Astrocyte (in vitro differentiated cells and primary cell): Measurements from ENCODE around the gene NCMAP. TPM values are rescaled to one million over a fixed set of nuclear protein-coding genes. Genes with fewer than 3 reads are reported as not detected.

Source experiments
- DNase-seq: peaks from one replicate; pipeline ENCODE4 v3.0.0-alpha.2; 2010; ENCODE audit warnings: low read depth
- FAIRE-seq: peaks from 2 replicates; lab custom pipeline; 2011; peaks lifted over from hg19 to GRCh38; lab: Jason Lieb, UNC
- H2AFZ ChIP-seq: 2 replicates; pipeline ENCODE4 v1.6.0; 2012; ENCODE audit warnings: low read depth, low read length, inconsistent platforms
- H3K27ac ChIP-seq: 2 replicates; pipeline ENCODE4 v1.5.1; 2011; ENCODE audit warnings: low read depth, low read length, inconsistent platforms
- H3K27me3 ChIP-seq: 2 replicates; pipeline ENCODE4 v1.6.0; 2011; ENCODE audit warnings: low read length, inconsistent platforms; ENCODE audit not compliant: insufficient read depth
- H3K36me3 ChIP-seq: 2 replicates; pipeline ENCODE4 v1.5.1; 2011; ENCODE audit warnings: low read length, inconsistent platforms; ENCODE audit not compliant: insufficient read depth
- H3K4me1 ChIP-seq: 2 replicates; pipeline ENCODE4 v1.5.1; 2011; ENCODE audit warnings: low read length, inconsistent platforms; ENCODE audit not compliant: insufficient read depth
- H3K4me2 ChIP-seq: 2 replicates; pipeline ENCODE4 v1.6.0; 2012; ENCODE audit warnings: low read length, inconsistent platforms
- H3K4me3 ChIP-seq: 2 replicates; pipeline ENCODE4 v1.5.1; 2011; ENCODE audit warnings: low read depth, mild to moderate bottlenecking, low read length, inconsistent platforms; ENCODE audit not compliant: insufficient read depth
- H3K79me2 ChIP-seq: 2 replicates; pipeline ENCODE4 v1.6.0; 2012; ENCODE audit warnings: mild to moderate bottlenecking, low read length, inconsistent platforms; ENCODE audit not compliant: insufficient read depth
- H3K9ac ChIP-seq: 2 replicates; pipeline ENCODE4 v1.6.0; 2012; ENCODE audit warnings: mild to moderate bottlenecking, low read length, inconsistent platforms
- H3K9me3 ChIP-seq: 2 replicates; pipeline ENCODE4 v1.5.1; 2012; ENCODE audit warnings: low read depth, mild to moderate bottlenecking, low read length, inconsistent platforms; ENCODE audit not compliant: insufficient read depth
- H4K20me1 ChIP-seq: 2 replicates; pipeline ENCODE4 v1.6.0; 2012; ENCODE audit warnings: low read length, inconsistent platforms; ENCODE audit not compliant: insufficient read depth
- H3K27ac Mint-ChIP-seq: one replicate; pipeline ENCODE4 v1.8.0; 2021; ENCODE audit warnings: mild to moderate bottlenecking, mixed read lengths; ENCODE audit not compliant: unreplicated experiment
- H3K27me3 Mint-ChIP-seq: one replicate; pipeline ENCODE4 v1.8.0; 2021; ENCODE audit warnings: low read depth, mixed read lengths; ENCODE audit not compliant: unreplicated experiment
- H3K36me3 Mint-ChIP-seq: one replicate; pipeline ENCODE4 v1.8.0; 2021; ENCODE audit warnings: low read depth, mixed read lengths; ENCODE audit not compliant: unreplicated experiment
- H3K4me1 Mint-ChIP-seq: one replicate; pipeline ENCODE4 v1.8.0; 2021; ENCODE audit warnings: low read depth, mixed read lengths; ENCODE audit not compliant: unreplicated experiment
- H3K4me3 Mint-ChIP-seq: one replicate; pipeline ENCODE4 v1.8.0; 2021; ENCODE audit warnings: mild to moderate bottlenecking, moderate library complexity, mixed read lengths; ENCODE audit not compliant: unreplicated experiment
- H3K9me3 Mint-ChIP-seq: one replicate; pipeline ENCODE4 v1.8.0; 2021; ENCODE audit warnings: mild to moderate bottlenecking, mixed read lengths; ENCODE audit not compliant: unreplicated experiment
- CTCF ChIP-seq: IDR thresholded peaks from 2 replicates; pipeline ENCODE4 v1.5.1; 2011; ENCODE audit warnings: low read depth, mild to moderate bottlenecking, inconsistent platforms, low read length, moderate library complexity; ENCODE audit not compliant: insufficient read depth
- EZH2 ChIP-seq: IDR thresholded peaks from 2 replicates; pipeline ENCODE4 v1.6.1; 2012; ENCODE audit warnings: mild to moderate bottlenecking, low read length, inconsistent platforms; ENCODE audit not compliant: insufficient read depth
- total RNA-seq: library from RNA; stranded (reverse); gene quantifications from 2 replicates; pipeline ENCODE4 v1.2.1, GENCODE V29; 2021

The NCMAP gene
- total RNA-seq, 1 donor from 2014 or later, result not detected

- no peaks in the 10 kb centered on the region for H3K9me3 Mint-ChIP-seq
- TF ChIP-seq EZH2 (no peak), CTCF (no peak)
- H3K36me3 ChIP-seq, result no peaks in the 10 kb centered on the region
- H3K4me2 ChIP-seq, result peak overlapping the region; percentile 45
- no peak overlapping the region for H3K4me3 ChIP-seq
- FAIRE-seq (no peak), DNase-seq (no peak)
- no peaks in the 10 kb centered on the region for H3K27me3 ChIP-seq
- H2AFZ ChIP-seq, result no peak overlapping the region
- no peak overlapping the region for H3K27ac ChIP-seq
- H3K9me3 ChIP-seq, result no peaks in the 10 kb centered on the region
- H3K4me3 Mint-ChIP-seq, result no peak overlapping the region
- H3K9ac ChIP-seq, result no peak overlapping the region
- H3K36me3 Mint-ChIP-seq, result peaks cover 2% of the 10 kb centered on the region
- peaks cover 8% of the 10 kb centered on the region for H3K4me1 Mint-ChIP-seq
- H3K79me2 ChIP-seq, result no peaks in the 10 kb centered on the region
- no peak overlapping the region for H3K27ac Mint-ChIP-seq
- no peaks in the 10 kb centered on the region for H3K27me3 Mint-ChIP-seq
- H4K20me1 ChIP-seq, result no peaks in the 10 kb centered on the region
- no peaks in the 10 kb centered on the region for H3K4me1 ChIP-seq
Measured at GRCh38 chr1:24535021-24535424, 20.9 kb upstream of the NCMAP start.

GRCh38 chr1:24535778-24536177, 20.1 kb upstream of the NCMAP start:
- Histone ChIP-seq H3K9me3 (no peaks in the 10 kb centered on the region), H2AFZ (no peak overlapping the region), H3K4me1 (no peaks in the 10 kb centered on the region), H3K36me3 (no peaks in the 10 kb centered on the region), H3K27ac (no peak overlapping the region), H3K4me2 (no peak overlapping the region), H3K9ac (no peak overlapping the region), H3K79me2 (no peaks in the 10 kb centered on the region), H3K27me3 (no peaks in the 10 kb centered on the region), H4K20me1 (no peaks in the 10 kb centered on the region), H3K4me3 (no peak overlapping the region)
- TF ChIP-seq CTCF (no peak), EZH2 (no peak)
- no peak for DNase-seq
- peaks cover 16% of the 10 kb centered on the region for H3K4me1 Mint-ChIP-seq
- H3K9me3 Mint-ChIP-seq, result no peaks in the 10 kb centered on the region
- FAIRE-seq, result no peak
- no peak overlapping the region for H3K27ac Mint-ChIP-seq
- no peak overlapping the region for H3K4me3 Mint-ChIP-seq
- H3K27me3 Mint-ChIP-seq, result no peaks in the 10 kb centered on the region
- peaks cover 2% of the 10 kb centered on the region for H3K36me3 Mint-ChIP-seq

GRCh38 chr1:24536391-24536840, 19.5 kb upstream of the NCMAP start:
- H3K27me3 Mint-ChIP-seq, result no peaks in the 10 kb centered on the region
- peak; percentile 65 for DNase-seq

More at GRCh38 chr1:24536391-24536840, 19.5 kb upstream of the NCMAP start:
- H3K9ac ChIP-seq, result no peak overlapping the region
- peaks cover 21% of the 10 kb centered on the region for H3K4me1 Mint-ChIP-seq
- no peak overlapping the region for H3K4me3 Mint-ChIP-seq
- H2AFZ ChIP-seq, result no peak overlapping the region
- no peaks in the 10 kb centered on the region for H3K9me3 ChIP-seq
- FAIRE-seq, result no peak
- no peak overlapping the region for H3K4me3 ChIP-seq
- no peak for TF ChIP-seq CTCF
- no peak for TF ChIP-seq EZH2
- no peaks in the 10 kb centered on the region for H3K36me3 ChIP-seq
- no peak overlapping the region for H3K27ac Mint-ChIP-seq
- no peak overlapping the region for H3K27ac ChIP-seq
- no peaks in the 10 kb centered on the region for H3K27me3 ChIP-seq
- peaks cover 6% of the 10 kb centered on the region for H3K4me1 ChIP-seq
- no peak overlapping the region for H3K4me2 ChIP-seq
- no peaks in the 10 kb centered on the region for H3K9me3 Mint-ChIP-seq
- no peaks in the 10 kb centered on the region for H4K20me1 ChIP-seq
- no peaks in the 10 kb centered on the region for H3K79me2 ChIP-seq
- peaks cover 2% of the 10 kb centered on the region for H3K36me3 Mint-ChIP-seq
